HG02610 (cell line): ENCODE results near the gene MCM3.

Source experiments
- ATAC-seq: cut with Tn5 transposase; IDR thresholded peaks from one replicate; pipeline ENCODE4 v1.9.1; 2021; ENCODE audit warnings: mild to moderate bottlenecking, moderate library complexity; ENCODE audit not compliant: unreplicated experiment

Gene MCM3

GRCh38 chr6:52254731-52255378 is 29.7 kb downstream of the MCM3 start:
- ATAC-seq, result peak; percentile 58

DNA sequence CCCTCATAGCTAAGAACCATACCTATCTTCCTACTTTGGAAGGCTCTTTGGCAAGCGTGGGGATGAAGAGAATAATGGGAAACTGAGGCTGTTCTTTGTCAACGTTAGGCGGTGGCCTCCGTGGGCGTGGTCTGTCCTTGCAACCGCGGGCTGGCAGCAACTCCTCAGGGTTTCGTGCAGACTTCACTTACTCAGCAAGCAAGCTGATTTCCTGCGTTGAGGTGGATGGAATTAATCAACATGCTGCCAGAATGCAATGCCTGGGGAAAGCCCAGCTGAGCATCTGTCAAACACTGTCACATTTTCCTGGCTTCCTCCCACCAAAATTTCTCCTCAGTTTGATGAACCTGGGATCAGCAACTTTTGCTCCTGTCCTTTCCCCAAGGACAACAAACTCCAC is 31.0 kb downstream of the MCM3 start:
- ATAC-seq, result peak; percentile 45

GRCh38 chr6:52251113-52251512 is 33.4 kb downstream of the MCM3 start:
- no peak for ATAC-seq

DNA sequence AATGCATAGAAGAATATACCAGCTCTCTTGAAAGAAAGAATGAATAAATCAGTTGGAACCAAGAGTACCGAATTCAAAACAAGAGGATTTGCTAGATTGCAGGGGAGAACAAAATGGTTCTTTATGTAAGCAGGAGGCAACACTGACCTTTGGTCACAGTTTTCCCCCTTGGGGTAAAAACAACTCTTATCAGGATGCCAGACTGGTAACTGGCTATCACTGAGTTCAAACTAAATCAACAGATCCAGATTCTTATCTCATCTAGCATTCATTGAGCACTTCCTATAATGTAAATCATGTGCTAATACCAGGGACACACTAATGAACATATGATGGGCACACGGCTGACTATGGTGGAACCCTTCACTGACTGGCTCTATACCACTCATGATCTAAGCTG is 35.5 kb downstream of the MCM3 start:
- no peak for ATAC-seq

DNA sequence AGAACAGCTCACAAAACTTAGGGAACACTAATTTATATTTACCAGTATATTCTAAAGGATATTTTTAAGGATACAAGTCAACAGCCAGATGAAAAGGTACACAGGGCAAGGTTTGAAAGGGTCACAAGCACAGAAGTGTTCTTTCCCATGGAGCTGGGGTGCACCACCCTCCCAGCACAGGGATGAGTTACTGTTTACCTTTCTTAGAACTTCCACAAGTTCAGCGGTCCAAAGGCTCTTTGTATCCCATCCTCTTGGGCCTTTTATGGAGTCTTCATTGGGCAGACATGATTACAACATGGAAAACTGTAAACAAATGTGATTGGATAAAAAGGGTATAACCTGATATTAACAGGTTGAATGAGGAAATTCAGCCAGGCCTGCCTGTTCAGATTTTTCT is 39.1 kb downstream of the MCM3 start:
- ATAC-seq, result no peak

- ATAC-seq, result no peak
Measured at GRCh38 chr6:52244400-52244799, 40.1 kb downstream of the MCM3 start, which contains the start of gene IL17F. Gene IL17F, minus strand, starts transcription at chr6:52244500. Its CDS starts 71 bp downstream, at chr6:52244429.

- no peak for ATAC-seq
Measured at GRCh38 chr6:52243282-52243893, 41.2 kb downstream of the MCM3 start.

DNA sequence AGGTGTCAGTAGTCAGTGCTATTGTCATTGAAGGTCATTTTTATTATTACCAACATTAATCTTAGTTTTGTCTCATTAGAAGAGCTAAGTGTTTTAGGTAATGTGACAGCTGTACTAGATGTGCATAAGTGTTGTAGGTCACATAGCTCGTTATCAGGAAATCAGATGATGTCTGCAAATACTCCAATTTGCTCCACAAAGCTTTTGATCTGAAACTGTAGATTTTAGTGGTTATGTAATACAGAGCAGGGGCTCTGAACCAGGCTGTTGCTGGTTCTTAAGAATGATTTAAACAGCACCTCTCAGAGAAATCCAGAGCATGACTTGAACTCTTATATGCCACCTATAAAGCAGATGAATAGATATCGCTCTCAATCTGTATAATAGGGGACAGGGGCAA is 42.7 kb downstream of the MCM3 start:
- no peak for ATAC-seq

GRCh38 chr6:52233975-52234823 is 50.3 kb downstream of the MCM3 start:
- ATAC-seq, result peak; percentile 68

DNA sequence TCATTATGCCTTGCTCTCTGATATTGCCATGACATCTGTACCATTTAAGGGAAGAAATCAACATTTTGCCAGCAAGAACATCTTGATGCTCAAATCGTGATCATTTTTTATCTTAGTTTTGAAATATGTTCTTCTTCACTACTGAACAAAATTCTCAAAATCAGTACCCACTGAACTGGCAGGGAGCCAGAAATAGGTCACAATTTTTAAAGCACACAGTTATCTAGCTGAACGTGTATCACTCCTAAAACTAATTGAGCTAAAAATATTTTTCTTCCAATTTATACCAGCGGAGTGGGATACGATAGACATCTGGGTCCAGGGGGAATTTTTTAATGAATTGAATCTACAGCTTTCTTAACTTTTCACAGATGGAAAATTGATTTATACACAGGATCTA is 51.5 kb downstream of the MCM3 start:
- ATAC-seq, result no peak

DNA sequence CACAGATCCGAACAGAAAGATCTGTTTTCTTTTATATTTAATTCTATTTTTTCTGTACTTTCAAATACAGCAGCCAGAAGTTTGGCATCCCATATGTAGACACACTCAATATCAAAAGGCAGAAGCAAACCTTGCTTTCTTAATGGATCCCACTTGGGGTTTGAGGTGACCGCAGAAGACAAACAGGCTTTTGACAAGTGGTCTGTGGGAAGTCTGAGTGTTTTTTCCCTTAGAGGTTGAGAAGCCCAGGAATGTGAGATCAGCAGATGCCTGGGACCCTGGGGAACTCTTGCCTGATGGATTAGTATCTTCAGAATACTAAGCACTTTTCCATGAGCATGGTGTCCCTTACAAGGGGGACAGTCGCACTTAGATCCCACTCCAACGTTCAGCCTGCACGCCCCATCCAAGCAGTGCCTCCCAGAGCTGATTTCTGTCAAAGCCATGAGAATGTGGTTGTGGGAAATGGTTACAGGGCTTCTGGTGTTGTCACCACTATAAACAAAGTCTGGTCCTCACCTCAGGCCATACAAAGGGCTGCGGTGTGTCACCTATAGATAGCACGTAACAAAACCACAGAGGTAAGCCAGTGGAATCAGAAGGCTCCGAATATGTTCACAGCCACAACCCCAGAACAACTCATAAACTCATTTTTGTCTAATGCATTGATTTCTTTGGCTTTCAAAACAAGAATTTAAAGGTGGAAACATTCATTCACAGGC is 53.0 kb downstream of the MCM3 start:
- ATAC-seq, result peak; percentile 54

GRCh38 chr6:52230685-52231084 is 53.9 kb downstream of the MCM3 start:
- no peak for ATAC-seq

DNA sequence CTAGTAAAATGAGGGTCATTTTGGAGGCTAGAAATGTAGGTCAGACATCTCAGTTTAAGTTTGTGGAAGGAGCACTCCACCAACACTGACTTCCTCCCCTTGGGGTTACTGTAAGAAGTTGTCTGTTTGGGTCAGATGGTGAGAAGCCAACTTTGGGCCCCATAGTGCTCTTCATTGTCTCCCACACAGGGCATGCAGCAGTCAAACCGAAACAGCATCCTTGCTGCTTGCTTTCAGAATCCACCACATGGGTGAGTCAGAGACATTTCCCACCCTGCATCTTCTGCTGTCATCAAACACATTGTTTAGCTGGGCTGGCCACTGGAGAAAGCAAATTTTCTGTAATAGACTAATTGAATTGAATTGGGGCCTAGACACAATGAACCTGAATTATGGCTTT is 57.0 kb downstream of the MCM3 start:
- peak; percentile 95 for ATAC-seq

GRCh38 chr6:52221302-52221701 is 63.2 kb downstream of the MCM3 start:
- peak; percentile 74 for ATAC-seq

DNA sequence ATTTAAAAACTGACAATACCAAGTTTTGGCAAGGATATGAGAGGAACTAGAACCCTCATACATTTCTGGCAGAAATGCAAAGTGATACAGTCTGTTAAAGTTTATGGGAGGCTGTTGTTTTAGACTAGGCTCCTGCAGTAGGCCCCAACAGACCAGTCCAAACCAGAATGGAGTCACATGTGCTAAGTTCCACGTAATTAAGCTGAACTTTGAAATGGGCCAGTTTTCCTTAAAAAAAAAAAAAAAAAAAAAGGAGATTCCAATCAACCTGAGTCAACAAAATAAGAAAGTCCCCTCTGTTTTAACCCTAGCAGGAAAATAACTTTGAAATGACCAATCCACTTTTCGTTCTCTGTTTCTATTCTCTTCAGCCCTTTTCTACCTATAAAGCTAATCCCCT is 66.8 kb downstream of the MCM3 start:
- no peak for ATAC-seq

- ATAC-seq, result peak; percentile 68
Measured at GRCh38 chr6:52216932-52217575, 67.5 kb downstream of the MCM3 start.

GRCh38 chr6:52215787-52216186 is 68.8 kb downstream of the MCM3 start:
- ATAC-seq, result no peak
